ENCODE data around the gene SLC29A3. TPM values are rescaled to one million over a fixed set of nuclear protein-coding genes. Genes with fewer than 3 reads are reported as not detected.
"Not testable (repeated sequence)": the region's sequence is repeated elsewhere in the genome, so short reads cannot be mapped to it uniquely, and the experiment has no call there.

SLC29A3 gene
- total RNA-seq, 2 donors from 2014 or later: 3.5 to 6.2 TPM

- intact Hi-C loops (cut with DNase I): no loop called here
- DNase-seq (ENCODE audit: low spot score): no peak
Measured at GRCh38 chr10:71294856-71295255, 24.2 kb upstream of the SLC29A3 start.

GRCh38 chr10:71295641-71296040, 23.4 kb upstream of the SLC29A3 start:
- intact Hi-C loops (cut with DNase I): no loop called here
- DNase-seq (ENCODE audit: low spot score): no peak

GRCh38 chr10:71296086-71296485, 23.0 kb upstream of the SLC29A3 start:
- intact Hi-C loops (cut with DNase I): no loop called here
- no peak for DNase-seq (ENCODE audit: low spot score)

- intact Hi-C loops (cut with DNase I): not testable (repeated sequence)
Measured at GRCh38 chr10:71296811-71297210, 22.2 kb upstream of the SLC29A3 start.

GRCh38 chr10:71297343-71297742, 21.7 kb upstream of the SLC29A3 start:
- DNase-seq (ENCODE audit: low spot score): no peak
- intact Hi-C loops (cut with DNase I): no loop called here

More at GRCh38 chr10:71296811-71297210, 22.2 kb upstream of the SLC29A3 start:
- not testable (repeated sequence) for DNase-seq (ENCODE audit: low spot score)

GRCh38 chr10:71299071-71299785, 19.8 kb upstream of the SLC29A3 start:
- DNase-seq (ENCODE audit: low spot score): no peak
- intact Hi-C loops (cut with DNase I): no loop called here

- DNase-seq (ENCODE audit: low spot score): no peak
- intact Hi-C loops (cut with DNase I): no loop called here
Measured at GRCh38 chr10:71300555-71301370, 18.3 kb upstream of the SLC29A3 start.

GRCh38 chr10:71301371-71301916, 17.6 kb upstream of the SLC29A3 start:
- intact Hi-C loops (cut with DNase I): no loop called here
- no peak for DNase-seq (ENCODE audit: low spot score)

GRCh38 chr10:71302451-71302850, 16.6 kb upstream of the SLC29A3 start:
- DNase-seq (ENCODE audit: low spot score): no peak
- intact Hi-C loops (cut with DNase I): no loop called here

- DNase-seq (ENCODE audit: low spot score): no peak
- intact Hi-C loops (cut with DNase I): no loop called here
Measured at GRCh38 chr10:71302874-71303568, 16.0 kb upstream of the SLC29A3 start.

GRCh38 chr10:71303569-71303907, 15.5 kb upstream of the SLC29A3 start:
- intact Hi-C loops (cut with DNase I): no loop called here
- DNase-seq (ENCODE audit: low spot score): no peak

- intact Hi-C loops (cut with DNase I): no loop called here
- DNase-seq (ENCODE audit: low spot score): no peak
Measured at GRCh38 chr10:71304914-71305313, 14.1 kb upstream of the SLC29A3 start.

- no peak for DNase-seq (ENCODE audit: low spot score)
- intact Hi-C loops (cut with DNase I): no loop called here
Measured at GRCh38 chr10:71306979-71307378, 12.1 kb upstream of the SLC29A3 start.

- DNase-seq (ENCODE audit: low spot score): no peak
- intact Hi-C loops (cut with DNase I): no loop called here
Measured at GRCh38 chr10:71307469-71308085, 11.5 kb upstream of the SLC29A3 start.

- no peak for DNase-seq (ENCODE audit: low spot score)
- intact Hi-C loops (cut with DNase I): no loop called here
Measured at GRCh38 chr10:71308244-71308643, 10.8 kb upstream of the SLC29A3 start.

- intact Hi-C loops (cut with DNase I): no loop called here
- no peak for DNase-seq (ENCODE audit: low spot score)
Measured at GRCh38 chr10:71308985-71309384, 10.1 kb upstream of the SLC29A3 start.

- intact Hi-C loops (cut with DNase I): loop anchor here (10.0 kb wide), 5 partner anchors 265 to 585 kb away; no protein-coding TSS in a partner anchor
- DNase-seq (ENCODE audit: low spot score): no peak
Measured at GRCh38 chr10:71309919-71310318, 9.1 kb upstream of the SLC29A3 start.

- no peak for DNase-seq (ENCODE audit: low spot score)
- intact Hi-C loops (cut with DNase I): loop anchor here (10.0 kb wide), 5 partner anchors 263 to 583 kb away; no protein-coding TSS in a partner anchor
Measured at GRCh38 chr10:71312220-71312619, 6.8 kb upstream of the SLC29A3 start.

Measured in posterior vena cava (tissue), 2 donors.